HEK293 (cell line): Measurements from ENCODE around the gene PDE4D.

ENCODE experiments used
- CTCF ChIP-seq: fragments of 450-650 bp; formaldehyde crosslinking; IDR thresholded peaks from 2 replicates; pipeline ENCODE4 v1.5.1; 2016; ENCODE audit warnings: missing biosample characterization, missing genetic modification characterization
- SETDB1 ChIP-seq: IDR thresholded peaks from one replicate; pipeline ENCODE4 v1.6.1; 2017; ENCODE audit warnings: mild to moderate bottlenecking, low read length, moderate library complexity, mixed read lengths; ENCODE audit not compliant: insufficient read length
- TRIM28 ChIP-seq: IDR thresholded peaks from 2 replicates; pipeline ENCODE4 v1.6.1; 2011; ENCODE audit warnings: low read length, control low read depth, borderline replicate concordance
- TSHZ1 ChIP-seq: fragments of 450-650 bp; formaldehyde crosslinking; IDR thresholded peaks from 2 replicates; pipeline ENCODE4 v1.5.1; 2016; ENCODE audit warnings: missing biosample characterization, missing genetic modification characterization, borderline replicate concordance
- ZNF114 ChIP-seq: fragments of 450-650 bp; formaldehyde crosslinking; IDR thresholded peaks from 2 replicates; pipeline ENCODE4 v1.5.0; 2017; ENCODE audit warnings: missing biosample characterization, missing genetic modification characterization
- ZNF175 ChIP-seq: fragments of 450-650 bp; formaldehyde crosslinking; IDR thresholded peaks from 2 replicates; pipeline ENCODE4 v1.5.1; 2016; ENCODE audit warnings: missing biosample characterization, missing genetic modification characterization
- ZNF274 ChIP-seq, 2 experiments: fragments of 200-500 bp in 1 of 2; fragments of 450-650 bp in 1 of 2; sonication (Bioruptor generic) in 1 of 2; formaldehyde crosslinking in 1 of 2; IDR thresholded peaks; 2 replicates each; pipeline versions ENCODE4 v1.5.1 to v1.6.1; 2014 to 2016; ENCODE audit warnings: borderline replicate concordance in 1 of 2, inconsistent platforms in 1 of 2, low read length in 1 of 2, missing biosample characterization in 1 of 2, missing genetic modification characterization in 1 of 2
- ZNF658 ChIP-seq: fragments of 450-650 bp; formaldehyde crosslinking; IDR thresholded peaks from 2 replicates; pipeline ENCODE4; 2016; ENCODE audit warnings: missing biosample characterization, missing genetic modification characterization

GRCh38 chr5:59264639-59265245 lies 628.8 kb downstream of the PDE4D start:
- TF ChIP-seq ZNF114 (tag by site-specific recombination), result no peak
- no peak for TF ChIP-seq SETDB1
- no peak for TF ChIP-seq CTCF (tag by site-specific recombination)
- TF ChIP-seq TRIM28, result no peak
- no peak for TF ChIP-seq ZNF274 (IDR thresholded peaks at IDR 0.05; ENCODE audit: low read length)
- TF ChIP-seq ZNF274 (tag by site-specific recombination; IDR thresholded peaks at IDR 0.05; ENCODE audit: borderline replicate concordance), result no peak
- no peak for TF ChIP-seq ZNF175 (tag by site-specific recombination)
- no peak for TF ChIP-seq ZNF658 (tag by site-specific recombination)
- no peak for TF ChIP-seq TSHZ1 (tag by site-specific recombination)
